Uterus (tissue), 2 donors: ENCODE measurements around the gene MVK.

Source experiments
- POLR2A ChIP-seq, 2 donors: fragments of 450-650 bp; IDR thresholded peaks; one replicate each; pipeline ENCODE4 v1.6.1; 2016; ENCODE audit warnings: antibody characterized with exemption in 2 of 2, mild to moderate bottlenecking in 1 of 2, moderate library complexity in 1 of 2
- TF ChIP-seq, protein P1 (sequence below), 4 experiments: fragments of 200-600 bp in 2 of 4; fragments of 450-650 bp in 2 of 4; sonication (generic) in 2 of 4; IDR thresholded peaks; one replicate each; pipeline ENCODE4 v1.5.1; 2016 to 2019; ENCODE audit warnings: antibody characterized with exemption in 4 of 4, mild to moderate bottlenecking in 2 of 4, moderate library complexity in 1 of 4

DNA sequence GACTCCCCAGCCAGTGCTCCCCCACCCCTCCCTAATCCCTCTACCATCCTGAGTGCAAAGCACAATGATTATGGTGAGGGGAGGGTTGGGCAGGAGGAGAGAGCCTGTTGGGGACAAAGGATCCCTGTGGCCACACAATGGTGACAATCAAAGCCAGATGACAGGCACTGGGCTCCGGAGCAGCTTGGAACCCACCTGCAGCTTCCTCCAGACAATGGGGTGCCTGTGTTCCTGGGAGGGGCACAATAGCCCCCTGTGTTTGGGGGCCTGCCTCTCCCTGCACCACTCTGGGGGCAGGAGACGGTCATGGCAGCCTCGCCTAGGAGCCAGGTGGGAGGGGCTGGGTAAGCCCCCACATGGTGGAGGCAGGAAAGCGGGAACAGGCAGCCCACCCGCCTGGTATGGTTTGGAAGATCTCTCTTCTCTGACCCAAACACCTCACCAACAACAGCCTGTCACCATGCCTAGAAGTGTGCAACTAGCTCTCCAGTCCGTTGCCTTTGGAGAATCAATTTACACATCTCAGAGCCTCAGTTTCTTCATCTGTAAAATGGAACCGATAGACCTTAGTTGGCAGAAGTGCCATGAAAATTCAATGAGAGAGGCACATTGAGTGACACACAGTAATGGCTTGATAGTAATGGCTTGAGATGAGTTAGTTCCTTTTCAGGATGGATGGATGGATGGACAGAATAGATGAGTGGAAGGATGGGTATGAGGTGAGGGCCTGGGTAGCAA is 53.0 kb downstream of the MVK start:
- TF ChIP-seq, protein P1, sequence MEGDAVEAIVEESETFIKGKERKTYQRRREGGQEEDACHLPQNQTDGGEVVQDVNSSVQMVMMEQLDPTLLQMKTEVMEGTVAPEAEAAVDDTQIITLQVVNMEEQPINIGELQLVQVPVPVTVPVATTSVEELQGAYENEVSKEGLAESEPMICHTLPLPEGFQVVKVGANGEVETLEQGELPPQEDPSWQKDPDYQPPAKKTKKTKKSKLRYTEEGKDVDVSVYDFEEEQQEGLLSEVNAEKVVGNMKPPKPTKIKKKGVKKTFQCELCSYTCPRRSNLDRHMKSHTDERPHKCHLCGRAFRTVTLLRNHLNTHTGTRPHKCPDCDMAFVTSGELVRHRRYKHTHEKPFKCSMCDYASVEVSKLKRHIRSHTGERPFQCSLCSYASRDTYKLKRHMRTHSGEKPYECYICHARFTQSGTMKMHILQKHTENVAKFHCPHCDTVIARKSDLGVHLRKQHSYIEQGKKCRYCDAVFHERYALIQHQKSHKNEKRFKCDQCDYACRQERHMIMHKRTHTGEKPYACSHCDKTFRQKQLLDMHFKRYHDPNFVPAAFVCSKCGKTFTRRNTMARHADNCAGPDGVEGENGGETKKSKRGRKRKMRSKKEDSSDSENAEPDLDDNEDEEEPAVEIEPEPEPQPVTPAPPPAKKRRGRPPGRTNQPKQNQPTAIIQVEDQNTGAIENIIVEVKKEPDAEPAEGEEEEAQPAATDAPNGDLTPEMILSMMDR (IDR thresholded peaks at IDR 0.05) = no peak
- TF ChIP-seq POLR2A (IDR thresholded peaks at IDR 0.05) = no peak
